Measurements from ENCODE around the gene COX6B2.

GRCh38 chr19:55383279-55384130 is 29.0 kb upstream of the COX6B2 start:
- peak in 3 of 4 experiments; percentile 17 to 43 (median 20) for TF ChIP-seq CTCF (IDR thresholded peaks at IDR 0.05)
- TF ChIP-seq POLR2AphosphoS5 (IDR thresholded peaks at IDR 0.05) = peak; percentile 20
- no peak for TF ChIP-seq EP300 (IDR thresholded peaks at IDR 0.05)
